CD4-positive, alpha-beta memory T cell (primary cell): Measurements from ENCODE around the gene SH2D3A. TPM values are rescaled to one million over a fixed set of nuclear protein-coding genes. Genes with fewer than 3 reads are reported as not detected.

ENCODE experiments used
- CTCF ChIA-PET: fragments of 350-600 bp; sonication (Branson Sonifier 250); formaldehyde crosslinking; loops from one replicate; lab custom pipeline; 2021; ENCODE audit warnings: inconsistent platforms; ENCODE audit not compliant: partially characterized antibody; lab: Charles Lee
- POLR2A ChIA-PET: fragments of 350-600 bp; sonication (Branson Sonifier 250); formaldehyde crosslinking; loops from one replicate; lab custom pipeline; 2021; ENCODE audit not compliant: partially characterized antibody; lab: Charles Lee
- DNase-seq, 5 donors: peaks; one replicate each; pipeline versions ENCODE4 v3.0.0 to v3.0.0-alpha.2; 2020 to 2022; ENCODE audit warnings: mixed read lengths in 1 of 5
- H3K27ac ChIP-seq: one replicate; pipeline ENCODE4 v1.7.0; 2013; ENCODE audit warnings: low read depth, low read length
- H3K27me3 ChIP-seq: 2 replicates; pipeline ENCODE4 v1.7.0; 2013; ENCODE audit warnings: mild to moderate bottlenecking, low read length, moderate library complexity; ENCODE audit not compliant: insufficient read depth
- H3K36me3 ChIP-seq: 2 replicates; pipeline ENCODE4 v1.7.0; 2013; ENCODE audit warnings: mild to moderate bottlenecking, low read length, moderate library complexity; ENCODE audit not compliant: insufficient read depth
- H3K4me1 ChIP-seq: 2 replicates; pipeline ENCODE4 v1.7.0; 2013; ENCODE audit warnings: mild to moderate bottlenecking, low read length, moderate library complexity; ENCODE audit not compliant: insufficient read depth
- H3K4me3 ChIP-seq, 2 donors: one replicate each; pipeline ENCODE4 v1.7.0; 2013; ENCODE audit warnings: low read length in 2 of 2, mild to moderate bottlenecking in 1 of 2
- H3K9me3 ChIP-seq, 2 donors: one replicate each; pipeline ENCODE4 v1.7.0; 2013; ENCODE audit warnings: low read length in 2 of 2, control low read depth in 1 of 2; ENCODE audit not compliant: control insufficient read depth in 1 of 2
- H3K27ac Mint-ChIP-seq, 7 donors: one replicate each; pipeline ENCODE4 v1.8.0; 2020 to 2021; ENCODE audit warnings: mixed read lengths in 7 of 7, mild to moderate bottlenecking in 6 of 7, inconsistent platforms in 3 of 7, moderate library complexity in 3 of 7
- H3K27me3 Mint-ChIP-seq, 2 donors: one replicate each; pipeline ENCODE4 v1.8.0; 2020 to 2021; ENCODE audit warnings: mixed read lengths in 2 of 2
- H3K36me3 Mint-ChIP-seq, 2 donors: one replicate each; pipeline ENCODE4 v1.8.0; 2020 to 2021; ENCODE audit warnings: mixed read lengths in 2 of 2, inconsistent platforms in 1 of 2, mild to moderate bottlenecking in 1 of 2
- H3K4me1 Mint-ChIP-seq, 4 donors: one replicate each; pipeline ENCODE4 v1.8.0; 2020 to 2021; ENCODE audit warnings: mixed read lengths in 4 of 4, mild to moderate bottlenecking in 1 of 4
- H3K4me3 Mint-ChIP-seq, 8 donors: one replicate each; pipeline ENCODE4 v1.8.0; 2020 to 2021; ENCODE audit warnings: mixed read lengths in 8 of 8, mild to moderate bottlenecking in 7 of 8, moderate library complexity in 6 of 8, inconsistent platforms in 3 of 8
- H3K9me3 Mint-ChIP-seq, 8 donors: one replicate each; pipeline ENCODE4 v1.8.0; 2020 to 2021; ENCODE audit warnings: mixed read lengths in 8 of 8, mild to moderate bottlenecking in 5 of 8, inconsistent platforms in 3 of 8, moderate library complexity in 1 of 8
- intact Hi-C: fragments of 100-400 bp; cut with micrococcal nuclease; formaldehyde crosslinking; loops from one replicate; pipeline ENCODE4 v1.15.1; 2023
- polyA plus RNA-seq, 2 donors: library from polyadenylated mRNA; unstranded; fragments of 300-500 nt; fragmentation: Illumina TruSeq; gene quantifications; one replicate each; pipeline ENCODE4 v1.2.3, GENCODE V29; 2021
- total RNA-seq, 2 experiments: library from RNA; stranded (reverse); gene quantifications; one replicate each; pipeline ENCODE4 v1.2.3, GENCODE V29; 2021

The SH2D3A gene
- total and polyA plus RNA-seq, 4 experiments from 2014 or later: 26.9 to 64.3 (median 48.6) TPM

DNA sequence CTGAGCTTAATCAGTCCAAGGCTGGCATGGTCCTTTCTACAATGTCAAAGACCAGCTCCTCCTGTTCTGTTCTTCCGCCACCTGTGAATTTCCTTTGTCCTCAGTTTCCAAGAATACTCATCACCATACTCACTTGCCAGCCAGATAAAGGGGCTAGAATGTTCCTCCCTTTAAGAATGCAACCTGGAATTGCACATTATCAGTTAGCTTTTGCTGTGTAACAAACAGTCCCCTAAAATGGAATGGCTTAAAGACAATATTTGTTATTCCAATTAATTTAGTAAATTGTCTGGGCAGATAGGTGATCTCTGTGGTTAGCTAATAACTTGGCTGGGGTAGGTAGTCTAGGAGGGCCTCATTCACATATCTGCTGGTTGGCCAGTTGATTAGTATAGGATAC is 41.3 kb upstream of the SH2D3A start:
- CTCF ChIA-PET: interaction anchor here (0.6 to 1.8 kb wide), 3 partner anchors 17 to 227 kb away, joined by 4 to 8 read pairs (median 5); partner anchors contain the start of gene GPR108
- H3K27ac Mint-ChIP-seq: peak overlapping the region in 6 of 7 donors; percentile 21 to 78 (median 62)
- no peaks in the 10 kb centered on the region for H3K27me3 Mint-ChIP-seq
- H3K4me1 Mint-ChIP-seq: peaks cover 39 to 82% (median 53%) of the 10 kb centered on the region in 4 donors
- POLR2A ChIA-PET: interaction anchor here (0.9 to 1.5 kb wide), 3 partner anchors 18 to 36 kb away, joined by 3 to 4 read pairs (median 3); partner anchors contain the start of gene VAV1
- no peak for DNase-seq
- Histone ChIP-seq H3K36me3 (no peaks in the 10 kb centered on the region), H3K27ac (no peak overlapping the region), H3K9me3 (no peaks in the 10 kb centered on the region), H3K4me1 (peaks cover 41% of the 10 kb centered on the region), H3K4me3 (no peak overlapping the region), H3K27me3 (no peaks in the 10 kb centered on the region)
- H3K9me3 Mint-ChIP-seq: peaks cover 0 to 2% (median 0%) of the 10 kb centered on the region in 8 donors
- intact Hi-C loops: no loop called here
- H3K36me3 Mint-ChIP-seq: peaks cover 23 to 29% of the 10 kb centered on the region in 2 donors
- H3K4me3 Mint-ChIP-seq: no peak overlapping the region

- CTCF ChIA-PET: interaction anchor here (1.8 kb wide), 1 partner anchor 16 kb away, joined by 5 read pairs; no protein-coding TSS in a partner anchor
- H3K27ac ChIP-seq: no peak overlapping the region
Measured at GRCh38 chr19:6807291-6807690, 40.1 kb upstream of the SH2D3A start.

DNA sequence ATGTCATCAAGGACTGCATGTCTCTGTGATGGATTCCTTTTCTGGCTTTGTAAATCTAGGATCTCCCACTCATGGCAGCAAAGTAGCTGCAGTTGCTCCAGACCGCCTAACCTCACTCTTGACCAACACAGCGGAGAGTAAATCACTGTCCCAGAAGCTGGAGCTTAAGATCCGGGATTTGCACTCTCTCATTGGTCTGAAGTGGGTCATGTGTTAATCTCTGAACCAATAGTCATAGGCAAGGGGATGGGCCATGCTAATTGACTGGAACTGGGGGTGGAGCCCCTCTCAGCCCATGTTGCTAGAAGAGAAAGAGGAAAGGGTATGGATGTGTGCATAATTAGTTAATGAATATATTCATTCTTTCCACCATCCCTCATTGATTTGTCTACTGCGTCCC is 39.3 kb upstream of the SH2D3A start:
- intact Hi-C loops: no loop called here
- Mint-ChIP-seq H3K9me3 (no peaks in the 10 kb centered on the region), H3K36me3 (peaks cover 16 to 28% of the 10 kb centered on the region in 2 donors), H3K27ac (peak overlapping the region; percentile 1 to 90 (median 57)), H3K27me3 (no peaks in the 10 kb centered on the region), H3K4me1 (peaks cover 36 to 78% (median 51%) of the 10 kb centered on the region in 4 donors), H3K4me3 (no peak overlapping the region)
- Histone ChIP-seq H3K9me3 (no peaks in the 10 kb centered on the region), H3K4me1 (peaks cover 38% of the 10 kb centered on the region), H3K4me3 (no peak overlapping the region), H3K27ac (no peak overlapping the region), H3K27me3 (no peaks in the 10 kb centered on the region), H3K36me3 (no peaks in the 10 kb centered on the region)
- ChIA-PET CTCF (no interaction called here), POLR2A (interaction anchor here (1.0 kb wide), 1 partner anchor 33 kb away, joined by 9 read pairs; the partner anchor contains the start of gene VAV1)
- DNase-seq: no peak

More at GRCh38 chr19:6807291-6807690, 40.1 kb upstream of the SH2D3A start:
- H3K4me3 ChIP-seq: no peak overlapping the region
- Mint-ChIP-seq H3K27me3 (no peaks in the 10 kb centered on the region), H3K36me3 (peaks cover 19 to 31% of the 10 kb centered on the region in 2 donors), H3K9me3 (peaks cover 0 to 2% (median 0%) of the 10 kb centered on the region in 8 donors), H3K4me3 (no peak overlapping the region), H3K4me1 (peaks cover 38 to 81% (median 53%) of the 10 kb centered on the region in 4 donors), H3K27ac (peak overlapping the region in 6 of 7 donors; percentile 1 to 77 (median 50))
- intact Hi-C loops: no loop called here
- no peaks in the 10 kb centered on the region for H3K9me3 ChIP-seq
- no peaks in the 10 kb centered on the region for H3K36me3 ChIP-seq
- POLR2A ChIA-PET: no interaction called here
- peaks cover 41% of the 10 kb centered on the region for H3K4me1 ChIP-seq
- H3K27me3 ChIP-seq: no peaks in the 10 kb centered on the region
- DNase-seq: no peak

GRCh38 chr19:6803036-6803404 is 35.8 kb upstream of the SH2D3A start:
- Histone ChIP-seq H3K4me1 (peaks cover 54% of the 10 kb centered on the region), H3K4me3 (no peak overlapping the region), H3K27ac (peak overlapping the region; percentile 71), H3K36me3 (no peaks in the 10 kb centered on the region), H3K27me3 (no peaks in the 10 kb centered on the region), H3K9me3 (no peaks in the 10 kb centered on the region)
- ChIA-PET CTCF (interaction anchor here (0.9 to 3.6 kb wide), 7 partner anchors 11 to 61 kb away, joined by 3 to 15 read pairs (median 5); partner anchors contain the start of gene VAV1), POLR2A (interaction anchor here (0.8 to 8.4 kb wide), 8 partner anchors 10 to 64 kb away, joined by 3 to 227 read pairs (median 6); partner anchors contain the start of genes SH2D3A, TRIP10 and VAV1)
- intact Hi-C loops: loop anchor here (5.0 kb wide), 1 partner anchor 51 kb away; no protein-coding TSS in a partner anchor
- Mint-ChIP-seq H3K27ac (peak overlapping the region; percentile 93 to 97 (median 96)), H3K9me3 (no peaks in the 10 kb centered on the region), H3K27me3 (no peaks in the 10 kb centered on the region), H3K36me3 (peaks cover 6 to 20% of the 10 kb centered on the region in 2 donors), H3K4me3 (peak overlapping the region in 7 of 8 donors; percentile 72 to 86 (median 85)), H3K4me1 (peaks cover 39 to 75% (median 56%) of the 10 kb centered on the region in 4 donors)
- DNase-seq: no peak

GRCh38 chr19:6802336-6803035 is 35.3 kb upstream of the SH2D3A start:
- Histone ChIP-seq H3K27ac (peak overlapping the region; percentile 71), H3K4me1 (peaks cover 54% of the 10 kb centered on the region), H3K36me3 (no peaks in the 10 kb centered on the region), H3K27me3 (no peaks in the 10 kb centered on the region), H3K4me3 (no peak overlapping the region), H3K9me3 (no peaks in the 10 kb centered on the region)
- no peaks in the 10 kb centered on the region for H3K9me3 Mint-ChIP-seq
- intact Hi-C loops: loop anchor here (5.0 kb wide), 1 partner anchor 50 kb away; no protein-coding TSS in a partner anchor
- ChIA-PET CTCF (interaction anchor here (0.9 to 3.6 kb wide), 6 partner anchors 11 to 61 kb away, joined by 3 to 15 read pairs (median 6); partner anchors contain the start of gene VAV1), POLR2A (interaction anchor here (0.6 to 8.4 kb wide), 9 partner anchors 11 to 267 kb away, joined by 3 to 227 read pairs (median 4); partner anchors contain the start of genes SH2D3A, TRIP10, VAV1 and ZNF557)
- peaks cover 39 to 76% (median 56%) of the 10 kb centered on the region in 4 donors for H3K4me1 Mint-ChIP-seq
- H3K27me3 Mint-ChIP-seq: no peaks in the 10 kb centered on the region
- peak overlapping the region; percentile 72 to 86 (median 82) for H3K4me3 Mint-ChIP-seq
- H3K27ac Mint-ChIP-seq: peak overlapping the region; percentile 93 to 97 (median 96)
- peaks cover 6 to 20% of the 10 kb centered on the region in 2 donors for H3K36me3 Mint-ChIP-seq
- peak; percentile 34 to 85 (median 60) for DNase-seq

DNA sequence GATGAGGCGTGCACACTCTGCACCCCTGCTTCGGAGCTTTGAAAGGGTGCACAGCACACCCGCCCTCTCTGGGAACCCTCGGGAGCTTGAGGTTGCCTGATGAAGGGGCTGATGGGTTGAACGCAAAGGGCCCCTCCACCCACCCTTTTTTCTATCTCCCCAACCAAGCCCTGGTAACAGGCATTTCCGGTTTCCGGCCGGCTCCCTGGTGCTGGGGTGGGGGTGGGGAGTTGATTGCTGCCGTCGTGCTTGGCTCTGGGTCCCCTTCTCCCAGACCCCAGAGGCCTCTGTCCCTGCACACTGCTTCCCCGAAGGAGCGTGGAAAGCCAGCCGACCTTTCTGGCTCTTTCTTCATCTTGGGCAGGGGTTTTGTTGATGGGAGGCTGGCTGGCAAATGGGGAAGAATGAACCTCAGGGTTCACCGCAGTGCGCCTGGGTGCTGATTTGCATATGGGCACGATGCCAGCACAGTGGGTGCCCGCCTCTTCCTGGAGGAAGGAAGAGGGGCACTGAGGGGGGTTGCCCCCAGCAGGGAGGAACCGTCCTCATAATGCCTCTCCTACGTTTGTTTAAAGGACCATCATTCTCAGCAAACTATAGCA is 34.4 kb upstream of the SH2D3A start:
- ChIA-PET POLR2A (interaction anchor here (0.9 to 8.4 kb wide), 19 partner anchors 11 to 274 kb away, joined by 3 to 227 read pairs (median 8); partner anchors contain the start of genes GPR108, SH2D3A and VAV1), CTCF (interaction anchor here (0.8 to 3.6 kb wide), 10 partner anchors 11 to 63 kb away, joined by 3 to 15 read pairs (median 5); partner anchors contain the start of genes SH2D3A and VAV1)
- Mint-ChIP-seq H3K4me1 (peaks cover 38 to 77% (median 55%) of the 10 kb centered on the region in 4 donors), H3K4me3 (peak overlapping the region; percentile 83 to 96 (median 88)), H3K27ac (peak overlapping the region; percentile 93 to 99 (median 96)), H3K27me3 (no peaks in the 10 kb centered on the region), H3K9me3 (no peaks in the 10 kb centered on the region), H3K36me3 (peaks cover 6 to 18% of the 10 kb centered on the region in 2 donors)
- no peaks in the 10 kb centered on the region for H3K36me3 ChIP-seq
- H3K27ac ChIP-seq: peak overlapping the region; percentile 78
- H3K9me3 ChIP-seq: no peaks in the 10 kb centered on the region
- intact Hi-C loops: loop anchor here (1.0 to 5.0 kb wide), 7 partner anchors 11 to 64 kb away; partner anchors contain the start of genes GPR108, SH2D3A and VAV1
- DNase-seq: peak; percentile 82 to 86 (median 84)
- peak overlapping the region; percentile 45 to 72 for H3K4me3 ChIP-seq
- H3K27me3 ChIP-seq: no peaks in the 10 kb centered on the region
- H3K4me1 ChIP-seq: peaks cover 54% of the 10 kb centered on the region
